Measurements from ENCODE around the gene SLC23A2. TPM values are rescaled to one million over a fixed set of nuclear protein-coding genes. Genes with fewer than 3 reads are reported as not detected.

SLC23A2 gene
- total RNA-seq, 1 experiment from 2014 or later: 24.0 TPM

DNA sequence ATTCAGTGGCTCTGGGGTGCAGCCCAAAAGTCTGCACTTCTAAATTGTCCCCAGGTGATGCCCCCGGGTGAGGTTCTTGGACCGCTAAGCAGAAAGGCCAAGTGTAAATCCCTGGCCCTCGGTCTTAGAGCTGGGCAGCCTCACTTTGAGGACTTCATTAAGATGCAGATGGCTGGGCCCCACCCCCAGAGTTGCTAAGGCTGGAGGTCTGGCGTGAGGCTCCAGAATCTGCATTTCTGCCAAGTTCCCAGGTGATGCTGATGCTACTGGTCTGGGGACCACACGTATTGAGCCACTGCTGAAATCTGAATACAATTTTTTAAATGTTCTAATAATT, 735 bp upstream of the SLC23A2 start:
- Mint-ChIP-seq H3K27me3 (ENCODE audit: insufficient read depth, unreplicated experiment) (no peaks in the 10 kb centered on the region), H3K36me3 (ENCODE audit: insufficient read depth, unreplicated experiment) (peaks cover 4% of the 10 kb centered on the region), H3K27ac (ENCODE audit: low read depth, unreplicated experiment) (peak overlapping the region; percentile 67), H3K9me3 (ENCODE audit: unreplicated experiment) (no peaks in the 10 kb centered on the region), H3K4me3 (ENCODE audit: unreplicated experiment) (peak overlapping the region; percentile 85), H3K4me1 (ENCODE audit: insufficient read depth, unreplicated experiment) (peaks cover 20% of the 10 kb centered on the region)
- DNase-seq (ENCODE audit: unreplicated experiment): no peak
- BruUV-seq (replicated peaks): no TSS peak
- TF ChIP-seq, protein P1, sequence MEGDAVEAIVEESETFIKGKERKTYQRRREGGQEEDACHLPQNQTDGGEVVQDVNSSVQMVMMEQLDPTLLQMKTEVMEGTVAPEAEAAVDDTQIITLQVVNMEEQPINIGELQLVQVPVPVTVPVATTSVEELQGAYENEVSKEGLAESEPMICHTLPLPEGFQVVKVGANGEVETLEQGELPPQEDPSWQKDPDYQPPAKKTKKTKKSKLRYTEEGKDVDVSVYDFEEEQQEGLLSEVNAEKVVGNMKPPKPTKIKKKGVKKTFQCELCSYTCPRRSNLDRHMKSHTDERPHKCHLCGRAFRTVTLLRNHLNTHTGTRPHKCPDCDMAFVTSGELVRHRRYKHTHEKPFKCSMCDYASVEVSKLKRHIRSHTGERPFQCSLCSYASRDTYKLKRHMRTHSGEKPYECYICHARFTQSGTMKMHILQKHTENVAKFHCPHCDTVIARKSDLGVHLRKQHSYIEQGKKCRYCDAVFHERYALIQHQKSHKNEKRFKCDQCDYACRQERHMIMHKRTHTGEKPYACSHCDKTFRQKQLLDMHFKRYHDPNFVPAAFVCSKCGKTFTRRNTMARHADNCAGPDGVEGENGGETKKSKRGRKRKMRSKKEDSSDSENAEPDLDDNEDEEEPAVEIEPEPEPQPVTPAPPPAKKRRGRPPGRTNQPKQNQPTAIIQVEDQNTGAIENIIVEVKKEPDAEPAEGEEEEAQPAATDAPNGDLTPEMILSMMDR (IDR thresholded peaks at IDR 0.05; ENCODE audit: unreplicated experiment): no peak
- ChIA-PET POLR2A (no interaction called here), CTCF (interaction anchor here (0.6 kb wide), 1 partner anchor 99 kb away, joined by 3 read pairs; no protein-coding TSS in a partner anchor)
- intact Hi-C loops (cut with micrococcal nuclease): loop anchor here (10.0 kb wide), 1 partner anchor 63 kb away; no protein-coding TSS in a partner anchor

DNA sequence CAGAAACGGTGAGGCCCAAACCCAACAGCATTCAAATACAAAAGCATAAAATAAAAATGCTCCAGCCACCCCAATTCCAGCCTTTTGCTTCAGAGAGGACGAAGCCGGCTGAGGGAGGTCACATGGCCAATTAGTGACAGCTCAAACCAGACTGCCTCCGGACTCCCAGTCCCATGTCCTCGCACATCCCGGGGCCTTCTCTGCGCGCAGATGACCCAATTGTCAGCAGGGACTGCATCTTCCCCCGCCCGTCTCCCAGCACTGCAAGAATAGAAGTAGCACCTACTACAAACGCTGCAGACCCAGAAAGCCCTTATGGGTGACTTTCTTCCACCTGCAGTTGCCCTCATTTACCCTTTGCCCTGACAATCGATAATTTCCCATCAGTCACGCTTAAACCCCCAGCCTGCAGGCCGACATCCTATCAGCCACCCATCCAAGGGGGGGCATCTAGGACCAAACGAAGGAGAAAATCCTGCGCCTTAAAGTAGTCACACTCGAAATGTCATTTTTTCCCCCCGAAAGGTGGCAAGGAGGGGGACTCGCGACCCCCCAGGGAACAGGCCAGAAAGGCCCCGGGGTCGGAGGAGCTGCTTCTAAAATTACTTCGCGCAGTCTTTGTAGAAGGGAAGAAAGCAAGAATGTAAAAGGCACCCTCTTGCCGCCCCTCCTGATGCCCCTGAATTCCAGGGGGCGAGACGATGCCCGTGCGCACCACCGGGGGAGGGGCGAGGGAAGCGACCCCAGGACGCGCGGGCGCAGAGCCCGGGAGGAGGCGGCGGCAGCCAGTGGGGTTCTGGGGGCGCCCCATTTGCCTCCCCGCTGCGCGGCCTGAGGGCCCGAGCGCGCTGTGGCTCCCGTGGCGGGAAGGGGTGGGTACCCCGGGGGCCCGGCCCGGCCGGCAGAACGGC, 792 bp downstream of the SLC23A2 start:
- H3K36me3 Mint-ChIP-seq (ENCODE audit: insufficient read depth, unreplicated experiment): peaks cover 9% of the 10 kb centered on the region
- DNase-seq (ENCODE audit: unreplicated experiment): no peak
- TF ChIP-seq, protein P1 (IDR thresholded peaks at IDR 0.05; ENCODE audit: unreplicated experiment): no peak
- CTCF ChIA-PET: interaction anchor here (0.6 to 3.1 kb wide), 7 partner anchors 10 to 111 kb away, joined by 3 to 23 read pairs (median 5); no protein-coding TSS in a partner anchor
- intact Hi-C loops (cut with micrococcal nuclease): loop anchor here (10.0 kb wide), 1 partner anchor 64 kb away; no protein-coding TSS in a partner anchor
- BruUV-seq (replicated peaks): no TSS peak
- peaks cover 20% of the 10 kb centered on the region for H3K4me1 Mint-ChIP-seq (ENCODE audit: insufficient read depth, unreplicated experiment)
- peak overlapping the region; percentile 85 for H3K4me3 Mint-ChIP-seq (ENCODE audit: unreplicated experiment)
- peak overlapping the region; percentile 81 for H3K27ac Mint-ChIP-seq (ENCODE audit: low read depth, unreplicated experiment)
- POLR2A ChIA-PET: interaction anchor here (0.7 to 3.9 kb wide), 10 partner anchors 8 to 119 kb away, joined by 3 to 19 read pairs (median 6); partner anchors contain the start of gene PCNA
- no peaks in the 10 kb centered on the region for H3K27me3 Mint-ChIP-seq (ENCODE audit: insufficient read depth, unreplicated experiment)
- no peaks in the 10 kb centered on the region for H3K9me3 Mint-ChIP-seq (ENCODE audit: unreplicated experiment)

DNA sequence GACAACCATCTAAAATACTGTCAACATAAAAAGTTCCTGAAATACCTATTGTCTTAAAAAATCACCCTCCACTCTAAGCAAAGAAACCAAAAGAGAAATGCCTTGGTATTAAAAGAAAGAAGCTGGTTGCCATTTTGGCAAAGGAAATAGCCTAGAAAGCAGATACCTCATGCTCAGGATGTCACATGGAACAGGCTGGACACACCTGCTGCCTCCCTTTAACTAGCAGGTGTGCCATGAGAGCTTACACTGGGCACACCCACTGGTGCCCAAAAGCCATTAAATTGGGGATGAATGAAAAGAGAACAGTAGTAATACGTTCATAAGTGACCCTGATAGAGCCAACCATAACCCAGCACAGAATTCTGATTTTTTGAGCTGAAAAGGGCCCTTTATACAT, 1.5 kb downstream of the SLC23A2 start:
- peaks cover 9% of the 10 kb centered on the region for H3K36me3 Mint-ChIP-seq (ENCODE audit: insufficient read depth, unreplicated experiment)
- TF ChIP-seq, protein P1 (IDR thresholded peaks at IDR 0.05; ENCODE audit: unreplicated experiment): no peak
- TSS peak; percentile 38 for BruUV-seq (replicated peaks)
- POLR2A ChIA-PET: interaction anchor here (1.2 to 3.9 kb wide), 9 partner anchors 9 to 120 kb away, joined by 3 to 19 read pairs (median 6); partner anchors contain the start of gene PCNA
- intact Hi-C loops (cut with micrococcal nuclease): loop anchor here (10.0 kb wide), 2 partner anchors 65 to 105 kb away; no protein-coding TSS in a partner anchor
- no peaks in the 10 kb centered on the region for H3K27me3 Mint-ChIP-seq (ENCODE audit: insufficient read depth, unreplicated experiment)
- DNase-seq (ENCODE audit: unreplicated experiment): no peak
- H3K4me3 Mint-ChIP-seq (ENCODE audit: unreplicated experiment): peak overlapping the region; percentile 85
- H3K27ac Mint-ChIP-seq (ENCODE audit: low read depth, unreplicated experiment): peak overlapping the region; percentile 81
- peaks cover 20% of the 10 kb centered on the region for H3K4me1 Mint-ChIP-seq (ENCODE audit: insufficient read depth, unreplicated experiment)
- no peaks in the 10 kb centered on the region for H3K9me3 Mint-ChIP-seq (ENCODE audit: unreplicated experiment)
- CTCF ChIA-PET: interaction anchor here (0.6 to 3.1 kb wide), 8 partner anchors 10 to 112 kb away, joined by 3 to 23 read pairs (median 4); no protein-coding TSS in a partner anchor

DNA sequence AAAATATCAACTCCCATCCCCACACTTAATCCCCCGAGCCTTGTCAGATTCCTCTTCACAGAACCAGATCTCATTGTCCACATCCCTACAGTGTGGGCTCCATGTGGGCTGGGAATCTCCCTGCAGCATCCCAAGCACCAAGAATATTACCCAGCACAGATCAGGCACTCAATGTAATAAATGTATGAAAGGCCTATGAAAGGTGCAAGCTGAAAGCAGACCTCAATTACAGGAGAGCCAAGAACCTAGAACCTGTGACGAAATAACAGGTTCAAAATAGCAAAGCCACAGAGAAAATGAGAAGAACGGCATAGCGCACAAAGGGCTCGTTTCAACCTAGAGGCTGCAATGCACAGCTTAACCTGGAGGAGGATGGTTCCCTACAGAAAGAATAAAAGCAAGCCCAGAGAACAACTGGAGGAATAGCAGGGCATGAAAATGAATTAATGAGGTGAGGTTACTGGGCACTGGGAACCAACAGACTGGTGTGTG, 3.1 kb downstream of the SLC23A2 start:
- BruUV-seq (replicated peaks): no TSS peak
- TF ChIP-seq, protein P1 (IDR thresholded peaks at IDR 0.05; ENCODE audit: unreplicated experiment): no peak

More for the DNA sequence above, 3.1 kb downstream of the SLC23A2 start:
- no peaks in the 10 kb centered on the region for H3K27me3 Mint-ChIP-seq (ENCODE audit: insufficient read depth, unreplicated experiment)
- peaks cover 20% of the 10 kb centered on the region for H3K4me1 Mint-ChIP-seq (ENCODE audit: insufficient read depth, unreplicated experiment)
- intact Hi-C loops (cut with micrococcal nuclease): loop anchor here (10.0 kb wide), 1 partner anchor 107 kb away; no protein-coding TSS in a partner anchor
- DNase-seq (ENCODE audit: unreplicated experiment): no peak
- POLR2A ChIA-PET: interaction anchor here (2.4 to 3.9 kb wide), 2 partner anchors 68 to 75 kb away, joined by 8 to 19 read pairs; no protein-coding TSS in a partner anchor
- CTCF ChIA-PET: interaction anchor here (0.6 to 3.1 kb wide), 3 partner anchors 42 to 102 kb away, joined by 3 to 23 read pairs (median 3); no protein-coding TSS in a partner anchor
- no peaks in the 10 kb centered on the region for H3K9me3 Mint-ChIP-seq (ENCODE audit: unreplicated experiment)
- no peak overlapping the region for H3K4me3 Mint-ChIP-seq (ENCODE audit: unreplicated experiment)
- H3K27ac Mint-ChIP-seq (ENCODE audit: low read depth, unreplicated experiment): no peak overlapping the region
- H3K36me3 Mint-ChIP-seq (ENCODE audit: insufficient read depth, unreplicated experiment): peaks cover 9% of the 10 kb centered on the region

All from MCF 10A (cell line).